Sigmoid colon (tissue), 4 donors: ENCODE measurements around the gene RBBP6.

Experiments used
- EP300 ChIP-seq, 4 donors: sonication (generic); formaldehyde crosslinking; IDR thresholded peaks; one replicate each; pipeline ENCODE4 v1.6.1; 2017; ENCODE audit warnings: antibody characterized with exemption in 4 of 4
- POLR2A ChIP-seq, 2 donors: fragments of 450-650 bp; IDR thresholded peaks; one replicate each; pipeline ENCODE4 v1.6.1; 2016; ENCODE audit warnings: antibody characterized with exemption in 2 of 2, mild to moderate bottlenecking in 2 of 2, moderate library complexity in 2 of 2
- POLR2AphosphoS5 ChIP-seq, 4 donors: sonication (generic); formaldehyde crosslinking; IDR thresholded peaks; one replicate each; pipeline ENCODE4 v1.6.1; 2017; ENCODE audit warnings: antibody characterized with exemption in 4 of 4
- TF ChIP-seq, protein P1 (sequence below), 4 experiments: fragments of 450-650 bp in 3 of 4; fragments of 200-600 bp in 1 of 4; IDR thresholded peaks; one replicate each; pipeline ENCODE4 v1.5.1; 2016 to 2019; ENCODE audit warnings: antibody characterized with exemption in 4 of 4, mild to moderate bottlenecking in 3 of 4, moderate library complexity in 2 of 4

DNA sequence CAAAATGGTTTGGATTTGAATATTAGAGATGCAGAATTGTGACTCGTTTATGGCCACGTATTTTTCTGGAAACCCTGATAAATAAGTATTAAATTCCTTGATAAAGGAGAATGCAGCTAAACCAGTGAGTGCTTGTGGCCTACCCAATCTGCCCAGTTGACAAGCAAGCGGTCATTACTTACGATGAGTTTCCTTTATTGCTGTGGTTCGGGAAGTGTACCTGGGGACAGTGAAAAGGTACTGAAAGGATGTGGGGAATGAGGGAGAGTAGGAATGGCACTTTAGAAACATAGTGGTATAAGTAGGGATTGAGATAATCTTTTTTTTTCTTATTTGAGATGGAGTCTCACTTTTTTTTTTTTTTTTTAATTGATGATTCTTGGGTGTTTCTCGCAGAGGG, 33.8 kb downstream of the RBBP6 start:
- TF ChIP-seq EP300 (IDR thresholded peaks at IDR 0.05) (no peak), POLR2A (IDR thresholded peaks at IDR 0.05) (no peak), POLR2AphosphoS5 (IDR thresholded peaks at IDR 0.05) (no peak)
- TF ChIP-seq, protein P1, sequence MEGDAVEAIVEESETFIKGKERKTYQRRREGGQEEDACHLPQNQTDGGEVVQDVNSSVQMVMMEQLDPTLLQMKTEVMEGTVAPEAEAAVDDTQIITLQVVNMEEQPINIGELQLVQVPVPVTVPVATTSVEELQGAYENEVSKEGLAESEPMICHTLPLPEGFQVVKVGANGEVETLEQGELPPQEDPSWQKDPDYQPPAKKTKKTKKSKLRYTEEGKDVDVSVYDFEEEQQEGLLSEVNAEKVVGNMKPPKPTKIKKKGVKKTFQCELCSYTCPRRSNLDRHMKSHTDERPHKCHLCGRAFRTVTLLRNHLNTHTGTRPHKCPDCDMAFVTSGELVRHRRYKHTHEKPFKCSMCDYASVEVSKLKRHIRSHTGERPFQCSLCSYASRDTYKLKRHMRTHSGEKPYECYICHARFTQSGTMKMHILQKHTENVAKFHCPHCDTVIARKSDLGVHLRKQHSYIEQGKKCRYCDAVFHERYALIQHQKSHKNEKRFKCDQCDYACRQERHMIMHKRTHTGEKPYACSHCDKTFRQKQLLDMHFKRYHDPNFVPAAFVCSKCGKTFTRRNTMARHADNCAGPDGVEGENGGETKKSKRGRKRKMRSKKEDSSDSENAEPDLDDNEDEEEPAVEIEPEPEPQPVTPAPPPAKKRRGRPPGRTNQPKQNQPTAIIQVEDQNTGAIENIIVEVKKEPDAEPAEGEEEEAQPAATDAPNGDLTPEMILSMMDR (IDR thresholded peaks at IDR 0.05), result no peak
